Fibroblast of lung (primary cell): ENCODE results near the gene CGRRF1. TPM values are rescaled to one million over a fixed set of nuclear protein-coding genes. Genes with fewer than 3 reads are reported as not detected.

ENCODE experiments used
- DNase-seq, 2 donors: peaks; one replicate each; pipeline versions ENCODE4 v3.0.0 to v3.0.0-alpha.2; 2010; ENCODE audit warnings: low read depth in 2 of 2
- H2AFZ ChIP-seq: 2 replicates; pipeline ENCODE4 v1.5.1; 2012; ENCODE audit warnings: low read length, control low read depth, inconsistent platforms
- H3K27ac ChIP-seq: 2 replicates; pipeline ENCODE4 v1.5.1; 2011; ENCODE audit warnings: low read length, control low read depth; ENCODE audit not compliant: insufficient read depth
- H3K27me3 ChIP-seq: 2 replicates; pipeline ENCODE4 v1.5.1; 2011; ENCODE audit warnings: mild to moderate bottlenecking, low read length; ENCODE audit not compliant: control insufficient read depth, insufficient read depth
- H3K36me3 ChIP-seq: 2 replicates; pipeline ENCODE4 v1.5.1; 2011; ENCODE audit warnings: low read length; ENCODE audit not compliant: control insufficient read depth, insufficient read depth
- H3K4me1 ChIP-seq: 2 replicates; pipeline ENCODE4 v1.5.1; 2011; ENCODE audit warnings: low read length; ENCODE audit not compliant: control insufficient read depth, insufficient read depth; ENCODE audit errors: extremely low read depth
- H3K4me2 ChIP-seq: 2 replicates; pipeline ENCODE4 v1.5.1; 2011; ENCODE audit warnings: low read length, control low read depth; ENCODE audit not compliant: insufficient read depth; ENCODE audit errors: extremely low read depth
- H3K4me3 ChIP-seq, 4 experiments: fragments of 200-600 bp in 1 of 4; sonication (generic) in 1 of 4; replicated peaks in 1 of 4; 2 replicates each; pipeline ENCODE4 v1.5.1; 2011 to 2016; ENCODE audit warnings: low read length in 4 of 4, low read depth in 3 of 4, mild to moderate bottlenecking in 3 of 4, control low read depth in 2 of 4, inconsistent platforms in 1 of 4, mixed read lengths in 1 of 4; ENCODE audit not compliant: insufficient read depth in 1 of 4; ENCODE audit errors: control extremely low read depth in 1 of 4
- H3K79me2 ChIP-seq: 2 replicates; pipeline ENCODE4 v1.5.1; 2012; ENCODE audit warnings: mild to moderate bottlenecking, low read length, inconsistent platforms; ENCODE audit not compliant: control insufficient read depth, insufficient read depth
- H3K9ac ChIP-seq: 2 replicates; pipeline ENCODE4 v1.5.1; 2011; ENCODE audit warnings: mild to moderate bottlenecking, low read length, control low read depth; ENCODE audit not compliant: insufficient read depth
- H3K9me3 ChIP-seq: 2 replicates; pipeline ENCODE4 v1.5.1; 2012; ENCODE audit warnings: low read depth, low read length; ENCODE audit not compliant: control insufficient read depth, insufficient read depth
- H4K20me1 ChIP-seq: 2 replicates; pipeline ENCODE4 v1.5.1; 2011; ENCODE audit warnings: low read length; ENCODE audit not compliant: control insufficient read depth, insufficient read depth; ENCODE audit errors: extremely low read depth
- CTCF ChIP-seq, 2 donors: IDR thresholded peaks in 1 of 2; conservative IDR thresholded peaks in 1 of 2; 1 replicate in 1 of 2; 2 replicates in 1 of 2; pipeline ENCODE4 v1.5.1; 2011 to 2012; ENCODE audit warnings: low read length in 2 of 2, control low read depth in 1 of 2, inconsistent platforms in 1 of 2, low read depth in 1 of 2, mild to moderate bottlenecking in 1 of 2
- EZH2 ChIP-seq: IDR thresholded peaks from 2 replicates; pipeline ENCODE4 v1.5.1; 2012; ENCODE audit warnings: low read length, control low read depth, mild to moderate bottlenecking; ENCODE audit errors: missing control alignments
- polyA plus RNA-seq, 2 donors: library from polyadenylated mRNA; depleted of rRNA in 1 of 2; stranded (reverse) in 1 of 2; unstranded in 1 of 2; fragments of >200 nt; gene quantifications; 2 replicates each; pipeline ENCODE4 v1.2.1, GENCODE V29; 2011 to 2012; ENCODE audit warnings: missing spikeins in 1 of 2
- total RNA-seq: library from RNA; depleted of rRNA; stranded (reverse); fragments of >200 nt; gene quantifications from 2 replicates; pipeline ENCODE4 v1.2.1, GENCODE V29; 2014

CGRRF1 gene
- total and polyA plus RNA-seq, 2 donors (not counting 1 experiment from before 2014, with no cell fraction given), result 15.8 to 23.0 TPM

- Histone ChIP-seq H2AFZ (no peak overlapping the region), H3K4me1 (peaks cover 4% of the 10 kb centered on the region), H3K79me2 (peaks cover 39% of the 10 kb centered on the region), H3K27ac (peak overlapping the region; percentile 95), H3K4me2 (peak overlapping the region; percentile 91), H4K20me1 (no peaks in the 10 kb centered on the region), H3K27me3 (no peaks in the 10 kb centered on the region), H3K9me3 (no peaks in the 10 kb centered on the region), H3K36me3 (no peaks in the 10 kb centered on the region), H3K4me3 (peak overlapping the region; percentile 56 to 83 (median 71)), H3K9ac (peak overlapping the region; percentile 98)
- DNase-seq, result peak; percentile 78 to 84
- TF ChIP-seq EZH2 (no peak), CTCF (conservative IDR thresholded peaks at IDR 0.05 in 1 of 2, IDR thresholded peaks at IDR 0.05 in 1 of 2; ENCODE audit: low read depth in 1 of 2, low read length in 2 of 2) (peak in 1 of 2 donors; percentile 14)
Measured at GRCh38 chr14:54564868-54565784, 55.4 kb downstream of the CGRRF1 start.

- peak overlapping the region; percentile 91 for H3K4me2 ChIP-seq
- no peak overlapping the region for H2AFZ ChIP-seq
- TF ChIP-seq EZH2 (no peak), CTCF (conservative IDR thresholded peaks at IDR 0.05 in 1 of 2, IDR thresholded peaks at IDR 0.05 in 1 of 2; ENCODE audit: low read depth in 1 of 2, low read length in 2 of 2) (no peak)
- peak; percentile 90 for DNase-seq
- H3K27ac ChIP-seq, result peak overlapping the region; percentile 95
- no peaks in the 10 kb centered on the region for H4K20me1 ChIP-seq
- H3K79me2 ChIP-seq, result peaks cover 43% of the 10 kb centered on the region
- no peaks in the 10 kb centered on the region for H3K9me3 ChIP-seq
- peak overlapping the region; percentile 98 for H3K9ac ChIP-seq
- H3K4me3 ChIP-seq, result peak overlapping the region; percentile 57 to 83 (median 74)
- H3K4me1 ChIP-seq, result peaks cover 6% of the 10 kb centered on the region
- no peaks in the 10 kb centered on the region for H3K27me3 ChIP-seq
- no peaks in the 10 kb centered on the region for H3K36me3 ChIP-seq
Measured at GRCh38 chr14:54565785-54566409, 56.2 kb downstream of the CGRRF1 start.
